GM11168 (cell line): ENCODE measurements around the gene CST9L.

ENCODE experiments used
- in situ Hi-C: fragments of 300-500 bp; cut with MboI; formaldehyde crosslinking; loops from one replicate; pipeline ENCODE4 v1.12.0; 2022; ENCODE audit warnings: low sequenced_read_pairs; ENCODE audit not compliant: unreplicated experiment

Gene CST9L, protein sequence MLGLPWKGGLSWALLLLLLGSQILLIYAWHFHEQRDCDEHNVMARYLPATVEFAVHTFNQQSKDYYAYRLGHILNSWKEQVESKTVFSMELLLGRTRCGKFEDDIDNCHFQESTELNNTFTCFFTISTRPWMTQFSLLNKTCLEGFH

DNA sequence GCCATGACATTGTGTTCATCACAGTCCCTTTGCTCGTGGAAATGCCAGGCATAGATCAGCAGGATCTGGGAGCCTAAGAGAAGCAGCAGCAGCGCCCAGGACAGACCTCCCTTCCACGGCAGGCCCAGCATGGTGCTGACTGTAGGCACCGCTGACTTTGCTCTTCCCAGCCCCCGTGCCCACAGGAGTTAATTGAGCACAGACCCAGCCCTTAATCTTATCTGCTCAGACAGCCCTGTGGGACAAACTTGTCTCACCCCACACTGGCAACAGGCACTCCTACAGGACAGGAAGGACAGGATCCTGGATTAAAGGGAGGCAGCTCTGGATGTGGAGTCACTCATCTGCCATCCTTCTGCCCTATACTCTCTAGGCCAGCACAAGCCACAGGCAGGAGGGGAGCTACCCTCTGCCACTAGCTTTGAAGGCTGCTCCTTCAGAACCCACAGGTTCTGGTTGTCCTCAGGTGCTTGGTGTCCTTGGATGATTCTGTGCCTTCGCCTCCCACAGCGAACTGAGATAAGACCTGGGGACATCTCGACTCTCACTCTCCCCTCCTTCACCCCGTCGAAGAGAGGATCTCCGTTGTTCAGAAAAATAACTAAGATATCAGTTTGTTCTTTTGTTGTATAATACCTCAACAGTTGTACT is at the start of gene CST9L:
Gene CST9L, minus strand, starts transcription at position 165 of the 651 bp plus-strand sequence. Its CDS starts 34 bp downstream, at position 131.
- in situ Hi-C loops: loop anchor here (10.0 kb wide), 1 partner anchor 74 kb away; the partner anchor contains the start of gene CST8

DNA sequence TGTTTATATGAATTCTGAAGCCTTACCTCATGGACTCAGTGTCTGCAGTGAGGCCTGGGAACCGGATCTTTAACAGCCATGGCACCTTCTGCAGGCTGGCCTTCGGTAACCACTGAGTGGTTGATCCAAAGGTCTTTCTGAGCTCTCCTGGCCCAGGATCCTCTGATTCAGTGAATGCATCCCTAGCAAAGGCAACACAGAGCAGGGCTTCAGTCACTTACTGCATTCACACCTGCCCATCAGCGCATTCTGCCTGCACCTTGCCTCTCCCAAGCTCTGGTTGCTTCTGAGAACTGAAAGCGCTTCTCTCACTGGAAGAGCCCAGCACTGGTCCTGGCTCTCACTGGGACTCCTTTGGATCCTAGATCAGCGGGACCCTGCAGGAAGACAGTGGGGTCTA is 45.9 kb upstream of the CST9L start:
- in situ Hi-C loops: loop anchor here (10.0 kb wide), 1 partner anchor 169 kb away; no protein-coding TSS in a partner anchor

DNA sequence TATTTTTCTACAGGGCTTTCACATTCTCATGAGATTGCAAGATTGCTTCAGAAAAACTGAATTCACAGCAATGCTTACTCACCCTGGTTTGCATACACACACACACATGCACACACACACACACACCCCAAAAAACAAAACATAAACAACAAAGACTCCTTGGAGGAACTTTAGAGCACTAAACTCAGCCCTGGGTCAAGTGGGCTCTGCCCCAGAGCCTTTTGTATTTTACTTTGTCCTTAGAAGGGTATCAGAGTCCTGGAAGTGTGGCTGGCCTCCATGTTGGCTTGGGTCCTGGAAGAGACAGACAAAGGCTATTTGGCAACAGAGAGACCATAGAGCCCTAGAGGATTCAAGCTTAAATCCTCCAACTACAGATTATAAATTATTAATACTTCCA is 45.4 kb upstream of the CST9L start:
- in situ Hi-C loops: loop anchor here (10.0 kb wide), 1 partner anchor 169 kb away; no protein-coding TSS in a partner anchor

DNA sequence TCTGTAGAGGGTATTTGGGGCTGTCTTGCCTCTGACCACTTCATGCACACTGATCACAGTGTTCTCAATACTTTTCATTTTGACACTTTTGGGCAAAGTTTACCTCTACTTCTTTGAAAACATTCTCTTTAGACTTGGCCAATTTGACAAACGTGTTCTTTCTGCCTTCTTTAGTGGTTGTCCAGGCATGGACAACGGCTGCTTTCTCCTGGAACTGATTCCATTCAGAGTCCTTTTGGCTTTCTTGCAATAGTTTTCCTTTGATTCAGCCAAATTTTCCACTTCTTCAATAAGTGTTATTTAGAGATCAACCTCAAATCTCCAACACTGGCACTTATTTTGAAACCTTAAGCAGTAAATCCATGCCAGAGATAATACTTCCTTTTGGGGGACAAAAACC is 44.1 kb upstream of the CST9L start:
- in situ Hi-C loops: loop anchor here (10.0 kb wide), 1 partner anchor 168 kb away; no protein-coding TSS in a partner anchor

DNA sequence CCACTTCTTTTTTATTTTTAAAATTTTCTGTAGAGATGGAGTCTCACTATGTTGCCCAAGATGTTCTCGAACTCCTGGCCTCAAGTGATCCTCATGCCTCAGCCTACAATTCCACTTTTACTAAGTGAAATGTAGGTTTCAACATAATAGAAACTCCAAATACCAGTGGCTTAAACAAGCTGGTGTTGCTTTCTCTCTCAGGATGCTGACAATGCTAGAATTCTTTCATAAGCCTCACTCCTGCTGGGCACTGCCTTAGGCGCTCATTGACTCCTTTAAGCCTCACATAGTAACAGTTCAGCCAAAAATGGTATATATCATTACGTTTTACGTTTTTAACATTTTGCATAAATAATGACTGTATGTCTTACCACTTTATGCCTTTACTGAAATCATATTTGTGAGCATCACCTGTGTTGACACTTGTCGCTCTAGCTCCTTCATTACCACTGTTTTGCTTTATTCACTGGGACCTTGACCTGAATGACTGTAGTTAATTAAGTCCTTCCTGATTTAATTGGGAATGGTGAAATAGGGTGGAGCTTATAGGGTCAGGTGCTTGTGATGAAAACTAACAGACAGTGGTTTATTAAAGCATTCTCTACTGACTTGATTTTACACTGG is 41.3 kb upstream of the CST9L start:
- in situ Hi-C loops: loop anchor here (10.0 kb wide), 1 partner anchor 165 kb away; no protein-coding TSS in a partner anchor

DNA sequence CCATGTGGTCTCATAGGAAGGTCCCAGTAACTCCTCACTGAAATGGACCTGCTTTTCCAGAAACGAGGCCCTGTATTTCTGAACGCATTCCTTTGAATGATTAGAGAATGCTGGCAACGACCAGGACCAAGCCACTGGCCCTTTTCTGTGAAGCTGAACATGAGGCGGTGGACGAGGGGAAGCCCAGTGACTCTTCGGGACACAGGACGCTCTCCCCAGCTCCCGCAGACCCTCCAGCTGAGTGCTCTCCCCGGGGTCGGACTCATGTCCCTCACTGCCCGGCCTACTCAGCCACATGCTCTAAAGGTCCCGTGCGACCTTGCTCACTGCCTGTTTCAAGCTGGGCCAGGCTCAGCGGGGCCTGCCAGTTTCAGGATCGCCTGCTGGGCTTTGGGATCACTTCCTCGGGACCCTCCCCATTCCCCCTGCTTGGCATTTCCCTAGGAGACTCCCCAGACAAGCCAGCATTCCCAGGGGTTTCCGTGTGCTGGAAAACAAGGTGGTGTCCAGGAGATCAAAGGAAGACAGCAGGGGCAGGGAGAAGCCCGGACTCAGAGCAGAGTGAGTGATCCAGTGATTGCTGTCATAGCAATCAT is 40.1 kb upstream of the CST9L start:
- in situ Hi-C loops: no loop called here

DNA sequence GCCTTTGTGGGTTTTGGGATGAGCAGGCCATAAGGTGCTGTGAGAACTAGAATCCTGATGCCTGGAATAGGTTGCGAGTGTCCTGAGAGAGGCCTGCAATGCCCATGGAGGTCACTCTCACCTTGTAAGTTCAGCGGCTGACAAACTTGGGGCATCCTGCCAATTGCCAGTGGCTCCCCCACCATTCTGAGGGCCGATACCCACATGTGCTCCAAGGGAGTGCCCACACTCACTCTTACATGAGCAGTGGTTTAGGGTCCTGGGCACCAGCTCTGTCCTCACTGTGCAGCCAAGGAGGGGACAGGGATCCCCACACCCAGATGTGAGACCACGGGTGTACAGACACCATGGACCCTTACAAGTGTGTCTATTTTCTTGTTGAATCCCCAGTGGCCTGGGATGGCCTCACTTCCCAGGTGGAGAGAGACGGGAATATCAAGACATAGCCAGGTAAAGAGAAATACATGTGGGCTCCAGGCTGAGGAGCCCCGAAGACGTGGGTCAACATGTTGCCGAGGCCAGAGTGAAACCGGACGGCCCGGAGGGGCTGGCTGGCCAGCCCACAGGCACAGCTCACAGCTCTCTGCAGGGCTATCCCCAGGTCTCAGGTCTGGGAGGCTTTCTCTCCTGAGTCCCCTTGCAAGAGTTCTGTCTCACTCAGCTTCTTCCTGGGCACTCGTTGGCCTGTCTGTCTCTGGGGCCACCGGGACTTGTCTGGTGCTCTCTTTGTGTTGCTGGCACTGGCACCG is 39.4 kb upstream of the CST9L start:
- in situ Hi-C loops: no loop called here

DNA sequence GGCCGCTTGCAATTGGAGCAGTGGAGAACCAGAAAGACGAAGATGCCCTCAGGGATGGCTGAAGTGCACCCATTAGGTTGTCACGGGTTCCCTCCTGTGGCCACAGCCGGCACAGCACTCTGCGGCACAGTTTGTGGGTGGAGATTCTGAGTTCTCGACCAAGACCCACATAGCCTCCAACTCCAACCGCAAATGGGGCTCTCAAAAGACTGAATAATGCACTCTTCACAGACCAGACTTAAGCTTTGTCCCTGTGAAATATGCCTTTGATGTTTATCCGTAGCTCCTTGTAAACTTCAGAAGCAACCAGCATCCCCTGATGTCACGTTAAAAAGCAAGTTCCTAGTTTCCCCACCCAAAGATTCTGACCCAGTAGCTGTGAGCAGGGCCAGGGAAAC is 38.4 kb upstream of the CST9L start:
- in situ Hi-C loops: no loop called here

DNA sequence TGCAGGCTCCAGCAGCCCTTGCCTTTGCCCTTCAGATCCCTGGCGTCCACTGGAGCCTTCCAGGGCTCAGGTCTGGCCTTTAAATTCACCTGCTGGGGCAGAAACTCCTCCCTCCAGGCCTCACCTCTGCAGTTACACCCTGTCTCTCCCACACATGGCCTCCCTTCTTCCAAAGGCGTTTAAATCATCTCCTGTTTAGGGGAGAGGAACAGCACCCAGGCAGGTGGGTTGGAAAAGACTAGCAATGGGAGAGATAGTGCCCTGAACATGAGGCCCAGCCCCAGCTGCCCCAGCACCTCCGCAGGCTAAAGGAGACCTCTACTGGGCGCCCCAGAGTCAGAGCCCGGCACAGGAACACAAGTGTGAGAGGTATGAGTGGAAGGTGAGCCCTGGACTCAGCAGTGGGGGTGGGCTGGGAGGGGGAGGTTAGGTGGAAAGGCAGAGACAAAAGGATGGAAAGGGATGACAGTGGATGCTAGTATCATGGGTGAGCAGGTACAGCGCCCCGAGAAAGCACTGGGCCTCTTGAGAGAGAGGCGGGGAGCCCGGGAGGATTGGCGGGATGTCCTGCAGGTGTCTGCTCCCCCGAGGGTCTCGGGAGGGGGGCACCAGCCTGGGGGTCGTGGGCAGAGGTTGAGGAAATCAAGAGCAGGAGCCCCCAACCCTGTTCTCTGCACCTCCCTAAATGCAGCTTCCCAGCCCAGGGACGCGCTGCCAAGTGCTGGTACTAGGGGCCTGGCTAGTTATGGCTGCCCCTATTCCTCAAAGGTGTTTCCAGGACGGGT is 37.8 kb upstream of the CST9L start, which contains the start of gene CST9:
Gene CST9, minus strand, starts transcription at position 51 of the 785 bp plus-strand sequence. CDS start 53 bp downstream, outside the sequence.
- in situ Hi-C loops: no loop called here

DNA sequence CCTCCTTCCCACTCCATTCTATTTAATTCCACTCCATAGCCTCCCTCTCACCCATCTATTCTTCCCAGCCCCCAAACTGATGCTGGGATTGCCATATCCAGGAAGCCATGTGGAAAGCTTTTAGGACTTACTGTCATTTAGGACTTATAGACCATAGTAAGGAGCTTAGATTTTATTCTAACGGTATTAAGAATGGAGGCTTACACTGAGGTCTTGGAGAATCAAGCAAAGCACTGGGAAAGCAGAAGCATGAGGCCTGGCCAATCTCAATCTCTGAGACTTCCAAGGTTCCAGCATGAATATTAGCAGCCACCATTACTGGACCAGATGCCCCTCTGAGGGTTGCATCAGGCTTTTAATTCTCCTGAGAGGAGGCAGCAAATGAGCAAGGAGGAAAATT is 36.0 kb upstream of the CST9L start:
- in situ Hi-C loops: no loop called here

DNA sequence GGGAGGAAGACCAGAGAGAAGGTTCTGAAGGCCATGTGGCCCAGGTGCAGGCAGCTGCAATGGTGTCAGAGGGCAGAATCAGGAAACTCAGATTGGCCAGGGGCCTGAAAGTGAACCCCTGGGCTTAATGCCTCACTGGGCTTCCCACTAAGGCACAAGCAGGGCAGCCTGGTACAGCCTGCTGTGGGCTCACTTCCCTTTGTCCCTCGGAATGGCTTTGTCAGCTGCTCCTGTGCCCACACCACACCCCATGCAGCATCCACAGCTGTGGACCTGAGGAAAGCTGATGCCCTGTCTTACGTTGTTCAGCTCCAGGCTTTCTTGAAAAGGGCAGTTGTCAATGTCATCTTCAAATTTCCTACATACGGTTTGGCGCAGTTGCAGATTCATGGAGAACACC is 35.0 kb upstream of the CST9L start:
- in situ Hi-C loops: no loop called here

DNA sequence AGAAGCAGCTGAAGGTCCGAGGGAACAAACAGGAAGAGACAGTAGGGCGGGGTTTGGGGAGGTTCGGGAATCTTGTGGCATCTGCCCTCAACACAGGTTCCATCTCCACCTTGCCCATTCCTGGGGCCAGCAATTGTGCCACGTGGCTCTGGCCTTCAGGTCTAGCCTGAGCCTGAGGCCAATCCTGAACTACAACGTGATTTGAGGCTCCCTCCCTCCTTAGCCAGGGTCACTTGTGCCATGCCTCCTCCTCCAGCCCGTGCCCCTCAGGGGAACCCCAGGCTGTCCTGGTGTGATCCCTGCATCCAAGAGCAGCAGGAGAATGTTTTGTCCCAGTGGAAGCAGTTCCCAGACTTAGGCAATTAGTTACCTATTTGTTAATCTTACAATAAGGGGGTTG is 34.4 kb upstream of the CST9L start:
- in situ Hi-C loops: no loop called here

DNA sequence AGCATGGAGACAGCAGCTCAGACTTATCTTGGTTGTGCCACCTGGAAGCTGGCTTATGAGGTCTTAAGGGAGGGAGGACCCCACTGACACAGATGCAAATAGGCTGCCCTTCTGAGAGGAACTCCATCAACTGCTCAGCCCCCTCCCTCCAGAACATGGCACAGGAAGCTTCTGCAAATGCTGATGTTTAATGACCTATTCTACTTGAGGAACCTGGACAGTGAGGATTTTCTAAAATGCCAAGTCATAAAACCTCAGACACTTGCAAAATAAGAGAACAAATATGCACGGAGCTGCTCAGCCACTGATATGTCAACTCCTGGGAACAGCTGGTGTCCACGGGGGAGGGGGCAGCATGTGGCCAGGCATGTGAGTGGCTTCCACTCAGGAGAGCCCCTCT is 34.0 kb upstream of the CST9L start:
- in situ Hi-C loops: no loop called here

DNA sequence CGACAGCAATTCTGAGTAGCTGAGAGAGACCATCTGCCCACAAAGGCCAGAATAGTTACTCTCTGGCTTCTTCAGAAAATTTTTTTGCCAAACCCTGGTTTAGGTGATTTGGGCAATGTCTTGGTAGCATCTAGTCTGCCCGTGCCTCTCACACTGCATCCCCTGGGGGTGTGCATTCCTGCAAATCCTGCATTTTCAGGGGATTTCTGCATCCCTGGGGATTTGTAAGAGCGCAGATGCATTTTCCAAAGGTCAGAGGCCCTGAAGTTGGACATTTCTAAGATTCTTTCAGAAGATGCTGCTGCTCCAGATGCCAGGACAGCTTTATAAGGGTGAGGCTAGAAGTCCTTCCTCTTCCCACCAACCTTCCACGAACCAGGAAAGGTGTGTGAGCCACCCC is 33.4 kb upstream of the CST9L start:
- in situ Hi-C loops: no loop called here

DNA sequence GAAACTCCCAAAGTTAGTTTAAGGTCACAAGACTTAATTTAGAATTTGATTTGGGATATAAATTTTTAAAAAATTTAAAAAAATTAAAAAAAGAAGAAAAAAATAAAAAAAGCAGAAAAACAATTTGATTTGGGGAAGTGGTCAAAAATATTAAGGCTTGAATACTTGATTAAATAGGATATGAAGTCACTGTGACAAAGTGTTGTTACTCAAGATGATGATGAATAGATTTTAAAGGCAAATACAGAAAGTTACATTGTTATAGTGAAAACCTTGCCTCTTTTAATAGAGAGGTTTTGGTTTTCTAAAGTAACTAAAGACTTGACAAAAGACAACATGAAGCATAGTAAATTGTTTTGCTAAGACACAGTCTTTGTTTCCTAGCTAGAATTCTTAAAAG is 30.2 kb upstream of the CST9L start:
- in situ Hi-C loops: no loop called here

DNA sequence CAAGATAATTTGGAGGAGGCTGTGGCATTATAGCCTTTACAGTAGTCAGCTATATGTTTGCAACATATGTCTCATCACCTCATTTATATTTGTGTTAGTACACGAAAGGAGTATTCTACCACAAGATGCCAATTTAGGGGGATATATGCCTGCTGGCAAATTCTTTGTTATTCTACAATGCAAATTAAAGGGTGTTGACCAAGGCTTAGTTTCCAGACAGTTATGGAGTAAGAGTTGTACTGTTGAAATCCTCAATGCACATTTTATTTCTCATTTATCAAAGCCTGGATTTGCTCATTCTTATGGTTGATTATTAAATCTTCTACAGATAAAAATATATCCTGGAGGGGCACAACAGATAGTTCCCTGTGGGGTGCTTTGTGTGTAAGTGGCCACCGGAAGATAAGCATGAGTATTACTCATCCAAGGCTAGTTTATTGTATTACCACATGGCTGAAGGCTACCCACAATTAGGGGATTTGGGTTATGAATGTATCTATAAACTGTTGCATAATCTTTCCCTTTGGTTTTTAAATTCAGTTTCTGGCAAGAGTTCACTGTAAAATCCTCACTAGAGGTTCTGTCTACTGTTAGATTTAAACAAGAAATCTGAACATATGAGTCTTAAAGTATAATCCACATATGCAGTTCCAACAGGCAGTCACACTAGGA is 28.4 kb upstream of the CST9L start:
- in situ Hi-C loops: no loop called here

DNA sequence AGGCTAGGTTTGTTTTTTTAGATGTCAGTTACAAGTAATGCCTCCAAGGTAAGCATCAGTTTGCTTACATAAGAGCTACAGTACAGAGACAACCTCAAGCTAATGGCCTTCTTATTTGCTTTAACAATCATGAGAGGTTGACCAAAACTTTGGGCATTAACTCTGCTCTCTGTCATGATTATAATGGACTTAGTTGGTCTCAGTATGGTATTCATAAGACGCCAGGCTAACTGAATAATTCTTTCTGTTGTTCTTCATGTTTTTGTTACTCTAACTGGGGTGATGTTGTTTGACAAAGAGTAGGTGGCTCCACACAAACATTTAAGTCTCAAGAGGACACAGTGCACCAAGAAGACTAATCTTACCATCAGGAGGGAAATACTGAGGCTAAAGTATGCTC is 27.7 kb upstream of the CST9L start:
- in situ Hi-C loops: no loop called here

DNA sequence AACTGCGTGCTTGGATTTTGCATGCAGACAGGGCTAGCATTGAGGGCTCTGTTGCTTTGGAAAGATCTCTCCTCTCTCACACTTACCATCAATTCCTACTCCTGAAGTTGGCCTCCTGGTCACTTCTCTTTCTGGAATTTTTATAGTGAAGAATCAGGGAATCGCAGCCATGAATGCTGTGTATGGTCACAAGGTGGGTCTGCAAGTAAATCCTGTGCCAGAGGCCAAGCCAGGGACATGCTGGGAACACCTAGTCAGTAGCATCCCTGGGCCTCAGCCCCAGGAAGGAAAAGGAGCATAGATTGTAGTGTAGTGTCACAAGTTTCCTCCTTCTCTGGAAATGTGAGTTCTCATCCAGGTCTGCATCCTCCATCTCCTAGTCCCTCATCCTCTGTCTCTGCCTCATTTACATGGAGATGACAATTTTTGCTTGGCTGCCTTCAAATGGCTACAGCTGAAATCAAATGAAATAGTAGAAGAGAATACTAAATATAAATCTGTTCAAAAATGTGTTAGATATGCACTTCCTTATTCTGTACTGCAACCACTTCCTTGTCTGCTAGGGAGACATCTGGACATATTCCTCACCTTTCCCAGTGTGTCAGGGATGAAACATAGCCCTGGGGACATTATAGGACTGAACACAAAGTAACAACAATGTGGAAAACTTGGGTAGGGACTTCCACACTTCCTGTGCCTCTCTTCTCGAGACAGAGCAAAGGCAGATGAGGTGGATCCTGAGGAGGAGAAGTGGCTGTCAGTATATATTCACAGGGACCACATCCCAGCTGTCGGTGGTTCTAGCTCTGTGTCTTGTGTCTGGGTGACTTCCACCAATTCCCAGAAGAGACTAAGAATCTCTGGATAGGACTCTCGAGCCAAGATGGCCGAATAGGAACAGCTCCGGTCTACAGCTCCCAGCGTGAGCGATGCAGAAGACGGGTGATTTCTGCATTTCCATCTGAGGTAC is 20.4 kb upstream of the CST9L start:
- in situ Hi-C loops: no loop called here
